Uterus (tissue), 2 donors: Measurements from ENCODE around the gene PHLDB3.

Source experiments
- CTCF ChIP-seq, 4 experiments: fragments of 200-600 bp in 2 of 4; fragments of 450-650 bp in 2 of 4; sonication (generic) in 2 of 4; IDR thresholded peaks; one replicate each; pipeline ENCODE4 v1.5.1; 2016 to 2019; ENCODE audit warnings: antibody characterized with exemption in 4 of 4, mild to moderate bottlenecking in 2 of 4, moderate library complexity in 1 of 4
- POLR2A ChIP-seq, 2 donors: fragments of 450-650 bp; IDR thresholded peaks; one replicate each; pipeline ENCODE4 v1.6.1; 2016; ENCODE audit warnings: antibody characterized with exemption in 2 of 2, mild to moderate bottlenecking in 1 of 2, moderate library complexity in 1 of 2

- TF ChIP-seq CTCF (IDR thresholded peaks at IDR 0.05) (no peak), POLR2A (IDR thresholded peaks at IDR 0.05) (no peak)
Measured at GRCh38 chr19:43489979-43490599, 14.5 kb downstream of the PHLDB3 start.
